ENCODE results near the gene ARHGAP44.
"Not testable (repeated sequence)": the region's sequence is repeated elsewhere in the genome, so short reads cannot be mapped to it uniquely, and the experiment has no call there.

The ARHGAP44 gene

DNA sequence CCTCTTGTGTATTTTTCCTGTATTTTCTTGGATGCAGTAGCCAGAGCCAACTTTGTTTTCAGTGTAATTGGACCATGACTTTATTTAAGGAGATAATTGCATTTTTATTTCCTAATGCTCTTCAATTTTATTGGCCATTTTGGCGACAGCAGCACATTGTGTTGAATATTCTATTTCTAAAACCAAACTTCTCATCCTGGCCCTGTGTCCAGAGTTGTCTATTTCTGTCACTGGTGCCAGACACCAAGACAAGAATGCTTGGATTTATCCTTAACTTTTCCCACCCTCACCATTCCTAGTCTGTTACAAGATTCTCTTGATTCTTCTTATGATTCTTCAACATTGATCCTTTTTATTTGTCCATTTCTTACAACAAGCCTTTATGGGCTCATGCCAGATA lies 37.1 kb downstream of the ARHGAP44 start:
- no peak for DNase-seq

DNA sequence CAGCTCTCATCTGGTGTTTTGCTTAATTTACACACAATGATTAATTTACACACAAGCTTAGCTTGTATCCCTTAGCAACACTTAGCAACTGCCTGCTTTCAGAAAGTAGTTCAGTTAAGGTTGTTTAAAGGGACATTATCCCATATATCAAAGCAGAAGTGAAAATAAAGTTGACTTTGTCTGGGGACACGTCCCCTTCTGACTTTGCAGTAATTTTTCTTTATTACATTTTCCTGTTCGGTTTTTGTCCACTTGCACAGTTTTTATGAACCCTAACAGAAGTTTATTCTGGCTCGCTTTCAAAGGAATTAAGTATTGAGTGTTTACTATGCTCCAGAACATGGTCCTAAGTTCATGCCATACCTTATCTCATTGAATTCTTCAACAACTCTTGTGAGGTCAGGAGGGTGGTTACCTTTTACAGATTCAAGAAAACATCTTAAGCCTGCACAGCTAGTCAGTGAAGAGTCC lies 41.5 kb downstream of the ARHGAP44 start:
- no peak for DNase-seq

DNA sequence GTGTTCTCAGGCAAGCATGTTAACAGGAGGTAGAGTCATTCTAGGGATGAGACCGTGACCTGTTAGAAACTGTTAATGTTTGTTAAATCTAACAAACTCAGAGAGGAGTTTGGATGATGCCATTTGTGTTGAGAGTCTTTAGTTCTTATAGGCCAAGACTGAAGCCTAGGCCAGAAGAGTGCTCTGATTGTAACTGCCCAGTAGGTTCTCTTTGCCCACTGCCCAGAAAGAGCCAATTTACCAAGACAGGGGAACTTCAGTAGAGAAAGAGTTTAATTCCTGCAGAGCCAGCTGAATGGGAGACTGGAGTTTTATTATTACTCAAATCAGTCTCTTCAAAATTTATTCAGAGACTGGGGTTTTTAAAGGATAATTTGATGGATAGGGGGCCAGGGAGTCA lies 42.5 kb downstream of the ARHGAP44 start:
- DNase-seq: no peak

DNA sequence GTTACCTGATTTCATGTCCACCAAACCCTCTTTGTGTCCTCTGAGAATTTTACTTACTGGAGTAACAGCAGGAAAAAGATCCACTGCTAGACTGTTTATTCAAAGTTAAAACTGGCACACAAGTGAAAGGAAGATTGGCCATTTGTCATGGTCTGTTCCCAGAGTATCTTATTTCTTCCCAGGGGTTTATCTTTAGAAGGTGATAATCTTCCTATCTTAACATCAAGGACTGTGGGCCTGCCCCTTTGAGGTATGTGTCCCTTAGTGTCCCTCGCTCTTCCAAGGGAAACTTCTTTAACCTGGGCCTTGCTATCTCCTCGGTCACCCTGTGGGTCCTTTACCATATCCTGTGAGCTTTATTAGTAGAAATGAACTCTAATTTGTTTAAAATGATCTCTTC lies 49.7 kb downstream of the ARHGAP44 start:
- no peak for DNase-seq

DNA sequence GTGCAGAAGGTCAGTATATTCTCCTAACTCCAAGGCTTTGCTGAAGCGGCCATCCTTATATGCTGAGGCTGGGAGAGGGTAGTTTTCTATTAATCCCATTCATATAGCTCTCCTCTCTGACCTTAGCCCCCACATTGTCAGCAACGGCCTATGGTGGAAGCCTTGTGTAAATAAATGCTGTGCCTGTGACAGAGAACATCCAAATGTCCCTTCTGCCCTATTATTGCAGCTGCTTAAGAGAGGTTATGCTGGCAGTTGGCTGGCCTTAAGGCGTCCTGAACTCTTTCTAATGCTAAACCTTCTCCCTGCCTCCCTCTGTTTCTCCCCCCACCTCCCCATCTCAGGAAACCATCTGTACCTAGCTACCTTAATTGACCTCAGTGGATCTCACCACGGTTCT lies 53.6 kb downstream of the ARHGAP44 start:
- DNase-seq: no peak

DNA sequence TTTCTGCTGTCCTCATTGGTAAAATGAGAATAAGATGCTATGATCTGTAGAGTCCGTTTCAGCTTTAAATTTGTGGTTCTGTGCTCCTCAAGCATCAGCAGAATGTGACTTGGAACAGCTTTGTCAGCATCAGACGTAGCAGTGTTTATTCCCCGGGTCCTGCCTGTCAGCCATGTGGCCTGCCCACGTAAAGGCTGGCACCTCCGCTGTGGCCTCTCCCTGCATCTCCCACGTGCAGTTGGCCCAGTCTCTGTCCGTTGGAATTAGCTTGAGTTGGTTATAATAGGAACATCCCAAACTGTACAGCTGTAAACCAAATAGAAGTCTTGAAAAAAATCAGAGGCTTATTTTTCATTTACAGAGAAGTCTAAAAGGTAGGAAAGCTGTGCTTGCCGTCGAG lies 61.7 kb downstream of the ARHGAP44 start:
- no peak for DNase-seq

DNA sequence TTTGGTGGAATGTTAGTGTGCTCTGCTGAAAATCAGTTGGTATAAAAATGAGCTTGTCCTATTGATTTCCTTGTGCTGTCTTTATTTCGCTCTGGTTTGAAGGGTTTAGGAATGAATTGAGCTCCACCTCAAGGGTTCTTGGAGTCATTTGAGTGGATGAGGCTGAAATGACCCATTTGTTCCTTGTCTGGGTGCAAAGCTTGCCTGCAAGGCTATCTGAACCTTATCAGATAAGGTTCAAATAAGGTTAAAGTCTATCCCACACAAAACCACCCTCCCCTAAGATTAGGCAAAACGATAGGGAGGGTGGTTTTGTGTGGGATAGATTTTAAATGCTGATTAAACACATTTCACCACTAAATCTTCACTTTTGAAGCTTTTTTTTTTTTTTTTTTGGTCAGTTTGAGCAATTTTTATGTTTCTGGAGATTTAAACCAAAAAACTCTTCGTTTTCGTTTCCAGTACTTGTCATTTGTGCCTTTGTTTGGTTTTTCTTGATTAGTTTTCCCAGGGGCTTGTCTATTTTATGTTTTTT lies 62.7 kb downstream of the ARHGAP44 start:
- no peak for DNase-seq

DNA sequence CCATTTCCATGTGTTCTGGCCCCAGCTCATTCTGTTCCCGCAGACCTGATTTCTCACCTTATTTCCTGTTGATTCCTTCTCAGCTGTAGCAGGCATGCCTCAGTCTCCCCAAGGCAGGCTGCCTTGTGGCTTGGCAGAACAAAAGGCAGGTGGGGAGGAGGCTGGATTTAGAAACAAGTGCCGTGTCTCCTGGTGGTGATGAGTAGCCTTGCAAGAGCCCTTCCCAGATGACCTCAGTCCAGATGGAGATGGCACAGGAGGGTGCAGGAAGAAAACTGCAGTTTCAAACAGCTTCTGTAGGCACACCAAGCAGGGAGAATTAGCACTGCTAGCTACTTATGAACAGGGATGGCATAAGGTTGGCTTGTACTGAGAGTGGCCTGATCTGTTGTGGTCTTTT lies 64.6 kb downstream of the ARHGAP44 start:
- no peak for DNase-seq

DNA sequence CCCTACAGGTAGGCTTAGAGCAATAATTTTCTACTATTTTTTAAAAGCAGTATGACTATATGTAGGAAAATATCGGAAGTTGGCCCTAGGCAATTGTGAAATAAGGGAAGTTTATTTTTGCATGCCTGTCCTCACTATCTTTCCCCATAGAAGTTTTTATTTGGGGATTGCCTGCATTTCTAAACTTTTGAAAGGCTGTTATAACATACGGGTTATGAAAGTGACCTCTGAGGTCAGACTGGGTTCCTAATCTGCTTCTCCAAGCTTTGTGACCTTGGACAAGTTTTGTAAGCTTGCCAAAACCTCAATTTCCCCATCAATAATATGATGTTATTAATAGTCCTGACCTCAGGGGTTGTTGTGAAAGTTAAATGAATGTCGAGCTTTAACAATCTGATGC lies 67.1 kb downstream of the ARHGAP44 start:
- no peak for DNase-seq

DNA sequence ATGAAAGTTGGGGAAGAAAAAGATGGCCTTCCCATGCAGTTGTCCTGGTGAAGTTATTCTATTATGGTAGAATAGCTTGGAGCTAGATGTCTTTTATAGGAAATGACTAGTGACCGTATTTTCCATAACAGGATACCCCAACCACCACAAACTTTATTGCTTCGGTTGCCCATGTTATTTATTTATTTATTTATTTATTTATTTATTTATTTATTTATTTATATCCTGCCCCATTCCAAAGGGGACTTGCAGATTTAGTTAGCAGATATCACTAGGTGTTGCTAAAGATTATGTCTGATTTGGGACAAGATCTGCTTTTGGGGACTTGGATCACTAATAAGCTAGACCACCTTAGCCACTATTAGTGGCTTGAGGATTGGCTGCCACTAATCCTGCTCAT lies 68.3 kb downstream of the ARHGAP44 start:
- no peak for DNase-seq

DNA sequence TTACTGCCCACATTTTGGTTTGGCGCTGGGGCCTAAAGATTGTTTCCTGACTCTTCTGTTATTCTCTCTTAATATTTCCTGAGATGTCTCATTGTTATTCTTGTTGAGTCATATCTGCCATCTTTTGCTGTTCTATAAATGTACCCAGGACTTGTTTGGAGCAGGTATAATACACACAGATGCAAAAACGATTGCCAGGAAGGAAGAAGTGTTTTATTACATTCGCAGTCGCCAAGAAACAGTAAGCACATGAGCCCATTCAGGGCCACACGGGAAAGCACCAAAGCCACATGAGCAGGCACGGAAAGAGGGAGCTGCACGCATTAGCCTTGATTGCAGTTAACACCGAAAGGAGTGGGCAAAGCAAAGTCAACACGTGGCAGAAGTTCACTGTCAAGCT lies 70.2 kb downstream of the ARHGAP44 start:
- no peak for DNase-seq

DNA sequence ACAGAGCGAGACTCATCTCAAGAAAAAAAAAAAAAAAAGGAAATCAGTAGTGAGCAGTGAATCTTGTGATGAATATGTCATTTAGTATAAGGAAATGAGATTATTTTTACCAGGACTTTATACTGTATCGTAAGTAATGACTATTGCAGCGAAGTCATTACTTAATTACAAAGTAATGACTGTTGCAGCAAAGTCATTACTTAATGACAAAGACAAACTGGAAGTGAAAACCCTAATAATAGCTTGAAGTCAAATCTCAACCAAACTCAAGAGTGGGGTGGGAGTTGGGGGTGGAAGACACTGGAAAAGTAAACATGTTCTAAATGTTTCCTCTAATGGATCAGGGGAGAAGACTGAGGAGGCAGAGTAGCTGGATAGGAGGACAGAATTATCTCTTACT lies 76.5 kb downstream of the ARHGAP44 start:
- no peak for DNase-seq

DNA sequence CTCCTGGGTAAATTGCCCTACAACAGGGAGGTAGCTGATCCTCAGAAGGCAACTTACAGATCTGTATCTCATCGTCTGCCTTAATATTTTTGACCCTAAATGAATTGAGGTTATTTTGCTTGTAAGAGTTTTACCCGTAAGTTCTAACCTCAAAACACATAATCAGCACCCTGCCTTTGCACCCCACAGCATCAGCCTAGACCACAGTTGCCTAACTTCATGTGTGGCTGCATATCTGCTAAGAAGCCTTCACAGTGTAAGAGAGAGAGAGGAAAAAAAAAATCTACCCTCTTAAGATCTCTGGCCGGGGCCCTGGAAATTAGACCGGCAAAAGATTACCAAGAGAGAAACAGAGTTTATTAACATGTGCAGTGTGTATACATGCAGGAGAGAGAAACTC lies 76.9 kb downstream of the ARHGAP44 start:
- no peak for DNase-seq

DNA sequence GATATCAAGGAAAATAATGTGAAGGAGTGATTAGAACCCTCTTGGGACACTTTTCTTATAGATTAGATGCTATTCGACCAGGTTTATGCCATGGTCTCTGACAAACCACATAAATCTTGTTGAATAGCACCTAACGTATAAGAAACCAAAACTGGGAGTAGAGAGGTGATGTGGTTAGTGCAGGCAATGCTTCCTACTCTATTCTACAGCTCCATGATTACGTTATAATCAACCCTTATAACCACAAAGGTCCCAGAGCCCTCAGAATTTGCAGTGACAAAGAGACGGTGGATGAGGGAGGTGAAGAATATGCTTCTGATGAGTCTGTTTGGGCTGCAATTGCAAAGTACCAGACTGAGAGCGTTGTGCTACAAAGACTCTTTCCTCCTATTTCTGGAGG lies 78.4 kb downstream of the ARHGAP44 start:
- no peak for DNase-seq

DNA sequence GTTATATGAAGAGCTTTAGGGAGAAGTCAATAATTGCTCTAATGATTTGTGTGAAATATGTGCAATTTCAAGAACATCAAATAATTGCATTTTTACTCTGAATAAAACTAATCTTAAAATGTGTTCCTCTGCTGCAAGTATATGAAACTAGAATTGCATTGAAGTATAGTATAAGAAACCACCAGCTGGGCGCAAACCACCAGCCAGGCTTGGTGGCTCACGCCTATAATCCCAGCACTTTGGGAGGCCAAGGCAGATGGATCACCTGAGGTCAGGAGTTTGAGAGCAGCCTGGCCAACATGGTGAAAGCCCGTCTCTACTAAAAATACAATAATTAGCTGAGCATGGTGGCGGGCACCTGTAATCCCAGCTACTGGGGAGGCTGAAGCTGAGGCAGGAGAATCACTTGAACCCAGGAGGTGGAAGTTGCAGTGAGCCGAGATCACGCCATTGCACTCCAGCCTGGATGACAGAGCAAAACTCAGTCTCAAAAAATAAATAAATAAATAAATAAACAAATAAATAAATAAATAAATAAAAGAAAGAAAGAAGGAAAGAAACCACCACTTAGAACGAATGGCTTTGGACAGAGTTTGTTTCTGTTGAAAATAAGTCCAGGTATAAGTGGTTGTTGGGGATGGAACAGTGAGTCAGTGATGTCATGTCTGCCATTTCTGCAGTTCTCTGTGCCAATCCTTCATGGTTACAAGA lies 84.3 kb downstream of the ARHGAP44 start:
- not testable (repeated sequence) for DNase-seq

DNA sequence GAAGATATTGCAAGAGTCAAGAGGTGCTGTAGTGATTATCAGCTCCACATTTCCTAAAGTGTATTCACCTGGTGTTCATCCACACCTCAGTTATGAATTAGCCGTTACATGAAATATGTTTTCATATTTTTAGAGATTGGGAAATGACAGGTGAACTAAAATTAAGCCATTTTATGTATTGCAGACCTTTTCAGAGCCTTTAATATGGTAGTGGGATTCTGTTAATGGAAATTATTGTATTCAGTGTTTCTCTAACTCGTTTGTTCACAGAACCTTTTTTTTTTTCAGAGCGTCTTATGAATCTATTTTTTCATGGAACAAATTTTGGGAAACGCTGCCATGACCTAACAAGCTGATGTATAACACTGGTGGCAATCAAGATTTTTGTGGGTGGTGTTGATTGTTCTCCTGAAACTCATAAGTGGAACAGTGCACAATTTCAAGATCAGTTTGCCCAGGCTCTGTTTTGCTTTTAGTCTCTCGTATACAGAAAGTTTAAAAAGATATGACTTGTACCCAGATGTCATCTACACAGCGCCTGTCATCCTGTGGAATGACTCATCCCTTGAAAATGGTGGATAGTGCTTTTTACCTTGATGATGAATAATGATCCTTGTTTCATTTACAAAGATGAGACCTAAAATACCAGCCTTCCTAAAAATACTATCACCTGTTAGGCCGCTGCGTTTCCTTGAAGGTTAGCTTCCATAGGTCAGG lies 88.8 kb downstream of the ARHGAP44 start:
- no peak for DNase-seq

DNA sequence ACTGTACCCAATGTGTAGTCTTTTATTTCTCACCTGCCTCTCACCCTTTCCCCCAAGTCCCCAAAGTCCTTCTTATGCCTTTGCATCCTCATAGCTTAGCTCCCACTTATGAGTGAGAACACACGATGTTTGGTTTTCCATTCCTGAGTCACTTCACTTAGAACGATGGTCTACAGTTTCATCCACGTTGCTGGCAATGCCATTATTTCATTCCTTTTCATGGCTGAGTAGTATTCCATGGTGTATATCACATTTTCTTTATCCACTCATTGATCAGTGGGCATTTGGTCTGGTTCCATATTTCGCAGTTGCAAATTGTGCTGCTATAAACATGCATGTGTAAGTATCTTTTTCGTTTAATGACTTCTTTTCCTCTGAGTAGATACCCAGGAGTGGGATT lies 89.8 kb downstream of the ARHGAP44 start:
- not testable (repeated sequence) for DNase-seq

DNA sequence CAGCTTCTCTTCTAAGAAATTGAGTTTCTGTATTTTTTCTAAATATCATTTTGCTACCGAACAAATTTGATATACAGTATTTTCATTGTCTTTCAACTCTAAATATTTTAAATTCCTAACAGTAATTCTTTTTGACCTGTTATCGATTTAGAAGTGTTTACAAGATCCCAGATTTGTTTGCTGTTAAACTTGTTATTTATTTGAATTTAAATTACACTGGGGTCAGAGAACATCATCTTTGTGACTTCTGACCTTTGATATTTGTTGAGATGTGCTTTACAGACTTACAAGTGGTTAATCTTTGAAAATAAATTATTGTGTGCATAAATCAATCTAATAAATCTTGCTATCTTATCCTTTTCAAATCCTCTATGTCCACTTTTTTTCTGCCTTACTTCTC lies 94.2 kb downstream of the ARHGAP44 start:
- DNase-seq: no peak

DNA sequence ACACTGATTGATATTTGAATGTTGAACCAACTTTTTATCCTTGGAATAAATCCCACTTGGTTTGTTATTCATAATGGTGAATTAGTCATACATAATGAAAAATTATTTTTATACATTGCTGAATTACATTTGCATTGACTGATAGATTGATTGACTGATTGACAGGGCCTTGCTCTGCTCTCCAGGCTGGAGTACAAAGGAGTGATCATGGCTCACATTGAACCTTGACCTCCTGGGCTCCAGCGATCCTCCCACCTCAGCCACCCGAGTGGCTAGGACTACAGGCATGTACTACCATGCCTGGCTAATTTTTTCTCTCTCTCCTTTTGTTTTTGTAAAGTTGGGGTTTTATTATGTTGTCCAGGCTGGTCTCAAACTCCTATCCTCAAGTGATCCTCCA lies 97.8 kb downstream of the ARHGAP44 start:
- DNase-seq: no peak

DNA sequence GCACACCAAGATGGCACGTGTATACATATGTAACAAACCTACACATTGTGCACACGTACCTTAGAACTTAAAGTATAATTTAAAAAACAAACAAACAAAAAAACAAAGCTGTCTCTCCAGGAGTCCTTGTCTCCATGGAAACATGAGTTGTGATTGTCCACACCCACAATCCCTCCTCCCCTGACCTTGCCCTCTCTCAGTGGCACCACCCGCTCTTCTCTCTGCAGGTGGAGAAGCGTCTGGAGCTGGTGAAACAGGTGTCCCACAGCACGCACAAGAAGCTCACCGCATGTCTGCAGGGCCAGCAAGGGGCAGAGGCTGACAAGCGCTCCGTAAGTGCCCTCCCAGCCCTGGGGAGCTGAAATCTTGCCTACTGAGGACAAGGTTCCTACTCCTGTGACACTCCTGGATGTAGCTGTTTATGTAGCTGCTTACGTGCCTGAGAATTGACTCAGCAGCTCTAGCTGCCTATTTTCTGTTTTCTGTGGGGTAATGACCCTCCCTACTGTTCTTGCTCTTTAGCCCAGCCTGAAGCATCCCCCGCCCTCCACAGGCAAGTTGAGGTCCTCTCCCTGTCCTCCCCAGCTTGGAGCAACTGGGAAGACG lies 107.0 kb downstream of the ARHGAP44 start:
- no peak for DNase-seq

DNA sequence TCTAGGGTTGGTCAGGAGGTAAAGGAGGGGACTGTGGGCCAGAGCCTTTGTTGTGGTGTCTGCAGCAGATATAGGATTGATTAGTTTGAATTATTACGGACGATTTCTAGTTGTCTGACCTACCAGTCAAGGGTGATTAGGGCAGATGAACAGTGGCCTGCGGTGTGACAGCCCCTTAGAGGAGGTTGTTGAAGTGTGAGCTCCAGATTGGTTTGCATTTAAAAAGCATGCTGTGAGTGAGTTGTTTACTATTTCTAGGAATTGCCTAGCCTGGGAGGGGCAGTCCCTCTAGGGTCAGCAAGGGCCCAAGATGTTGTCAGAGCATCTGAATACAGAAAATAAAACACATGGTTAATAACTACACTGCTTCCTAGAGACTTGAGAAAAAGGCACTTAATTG lies 108.8 kb downstream of the ARHGAP44 start:
- DNase-seq: no peak

DNA sequence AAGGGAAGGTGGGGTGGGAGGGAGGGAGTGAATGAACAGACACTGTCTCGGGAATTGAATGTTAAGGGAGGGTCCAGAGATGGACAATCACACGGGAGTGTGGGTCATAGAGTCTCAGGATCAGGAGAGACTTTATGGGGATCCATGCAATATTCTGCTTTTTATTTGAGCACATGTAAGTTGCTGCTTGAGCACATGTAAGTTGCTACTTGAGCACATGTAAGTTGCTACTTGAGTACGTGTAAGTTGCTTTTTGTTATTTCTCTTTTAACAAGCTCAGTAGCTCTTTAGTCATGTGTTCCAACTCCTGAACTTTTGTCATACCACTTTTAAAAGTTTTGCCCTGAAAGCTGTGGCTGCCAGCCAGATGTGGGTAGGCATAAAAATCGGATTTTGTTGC lies 110.3 kb downstream of the ARHGAP44 start:
- no peak for DNase-seq

DNA sequence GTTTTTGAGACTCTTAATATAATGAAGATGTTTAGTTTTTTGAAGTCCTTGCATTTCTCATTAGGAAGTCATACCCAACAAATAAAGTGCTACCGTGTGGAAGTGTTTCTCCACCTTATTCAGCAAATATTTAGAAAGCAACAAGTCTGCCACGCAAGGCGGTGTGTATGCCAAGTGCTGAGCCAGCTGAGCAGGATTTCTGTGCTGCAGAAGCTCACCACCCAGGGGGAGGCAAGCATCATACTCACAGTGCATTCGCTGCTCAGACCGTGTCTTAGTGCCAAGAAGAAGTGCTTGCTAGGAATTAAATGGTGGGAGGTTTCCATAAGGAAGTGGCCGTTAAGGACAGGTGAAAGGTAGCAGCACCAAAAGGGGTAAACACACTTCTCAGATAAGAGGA lies 111.2 kb downstream of the ARHGAP44 start:
- no peak for DNase-seq

DNA sequence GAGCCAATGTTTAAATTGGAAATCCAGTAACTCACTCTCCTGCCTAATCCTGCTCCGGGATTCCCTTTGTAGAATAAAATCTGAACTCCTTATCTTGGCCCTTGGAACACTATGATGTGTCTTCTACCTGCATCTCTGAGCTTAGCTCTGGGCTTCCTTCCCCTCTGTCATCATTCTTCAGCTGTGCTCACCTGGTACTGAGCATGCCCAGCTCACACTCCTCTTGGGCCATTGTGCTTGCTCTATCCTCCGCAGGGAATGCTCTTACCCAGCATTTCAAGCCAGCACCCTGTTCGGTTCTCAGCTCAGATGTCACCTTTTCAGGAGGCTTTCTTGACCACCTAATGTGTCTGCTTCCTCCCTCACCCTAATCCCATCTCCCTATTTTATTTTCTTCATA lies 112.7 kb downstream of the ARHGAP44 start:
- DNase-seq: no peak

All from NCI-H1694 (cell line).